Osteoblast (primary cell): ENCODE data around the gene DNAH9. TPM values are rescaled to one million over a fixed set of nuclear protein-coding genes. Genes with fewer than 3 reads are reported as not detected.

ENCODE experiments used
- DNase-seq: peaks from one replicate; pipeline ENCODE4 v3.0.0; 2011; ENCODE audit warnings: low spot score, mixed read lengths; ENCODE audit not compliant: insufficient read length; ENCODE audit errors: missing footprints
- H2AFZ ChIP-seq: 2 replicates; pipeline ENCODE4 v1.6.0; 2011; ENCODE audit warnings: mild to moderate bottlenecking, low read length
- H3K27ac ChIP-seq: 2 replicates; pipeline ENCODE4 v1.5.1; 2011; ENCODE audit warnings: mild to moderate bottlenecking, low read depth, low read length, moderate library complexity
- H3K27me3 ChIP-seq: 2 replicates; pipeline ENCODE4 v1.6.0; 2012; ENCODE audit warnings: mild to moderate bottlenecking, control low read depth, inconsistent platforms, low read length, moderate library complexity; ENCODE audit not compliant: insufficient read depth
- H3K36me3 ChIP-seq: 2 replicates; pipeline ENCODE4 v1.5.1; 2011; ENCODE audit warnings: mild to moderate bottlenecking, low read length, control low read depth, moderate library complexity; ENCODE audit not compliant: insufficient read depth
- H3K4me1 ChIP-seq: 2 replicates; pipeline ENCODE4 v1.5.1; 2011; ENCODE audit warnings: mild to moderate bottlenecking, low read length, control low read depth, moderate library complexity; ENCODE audit not compliant: insufficient read depth
- H3K4me2 ChIP-seq: 2 replicates; pipeline ENCODE4 v1.6.0; 2011; ENCODE audit warnings: mild to moderate bottlenecking, low read length; ENCODE audit not compliant: insufficient read depth
- H3K4me3 ChIP-seq: fragments of 200-600 bp; sonication (generic); 3 replicates; pipeline ENCODE4 v1.5.1; 2012; ENCODE audit warnings: mild to moderate bottlenecking, low read length, inconsistent platforms; ENCODE audit not compliant: insufficient read depth
- H3K79me2 ChIP-seq: 2 replicates; pipeline ENCODE4 v1.6.0; 2012; ENCODE audit warnings: mild to moderate bottlenecking, low read length, control low read depth, inconsistent platforms; ENCODE audit not compliant: insufficient read depth
- H3K9me3 ChIP-seq: 2 replicates; pipeline ENCODE4 v1.5.1; 2011; ENCODE audit warnings: low read depth, low read length, control low read depth
- H4K20me1 ChIP-seq: 2 replicates; pipeline ENCODE4 v1.6.0; 2012; ENCODE audit warnings: mild to moderate bottlenecking, low read length, control low read depth; ENCODE audit not compliant: insufficient read depth
- CTCF ChIP-seq: IDR thresholded peaks from 2 replicates; pipeline ENCODE4 v1.5.1; 2011; ENCODE audit warnings: mild to moderate bottlenecking, low read depth, low read length, moderate library complexity; ENCODE audit errors: extremely low read depth
- total RNA-seq: library from RNA; depleted of rRNA; stranded (reverse); fragments of >200 nt; gene quantifications from 2 replicates; pipeline ENCODE4 v1.2.3, GENCODE V29; 2012

Gene DNAH9
- total RNA-seq, 1 donor = not detected

DNA sequence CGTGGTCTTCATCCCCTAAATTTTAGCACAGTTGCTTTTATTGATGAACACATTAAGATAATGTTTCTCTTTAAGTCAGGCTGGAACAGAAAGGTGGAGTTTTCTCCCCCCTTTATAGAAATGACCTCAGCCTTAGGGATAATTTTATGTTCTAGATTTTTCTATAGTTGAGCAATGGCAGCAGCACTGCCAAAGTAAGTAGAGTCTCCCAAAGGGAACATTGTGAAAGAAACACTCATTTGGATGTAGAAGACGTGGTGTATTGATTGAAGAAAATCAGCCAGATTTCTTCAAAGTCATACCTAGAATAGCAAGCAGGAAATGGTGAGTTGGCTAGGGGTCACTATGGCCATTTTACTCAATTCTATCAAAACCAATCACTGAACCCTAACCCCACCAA, 122.5 kb downstream of the DNAH9 start:
- no peaks in the 10 kb centered on the region for H3K36me3 ChIP-seq
- H3K27me3 ChIP-seq = no peaks in the 10 kb centered on the region
- H3K4me1 ChIP-seq = no peaks in the 10 kb centered on the region
- H3K79me2 ChIP-seq = no peaks in the 10 kb centered on the region
- TF ChIP-seq CTCF = no peak
- no peak overlapping the region for H3K4me3 ChIP-seq
- H3K9me3 ChIP-seq = no peaks in the 10 kb centered on the region
- H3K27ac ChIP-seq = no peak overlapping the region
- H4K20me1 ChIP-seq = no peaks in the 10 kb centered on the region
- no peak overlapping the region for H3K4me2 ChIP-seq
- H2AFZ ChIP-seq = no peak overlapping the region
- no peak for DNase-seq

GRCh38 chr17:11730747-11731146, 132.5 kb downstream of the DNAH9 start:
- H2AFZ ChIP-seq = no peak overlapping the region
- H4K20me1 ChIP-seq = no peaks in the 10 kb centered on the region
- H3K36me3 ChIP-seq = no peaks in the 10 kb centered on the region
- no peak overlapping the region for H3K4me3 ChIP-seq
- H3K27me3 ChIP-seq = no peaks in the 10 kb centered on the region
- no peak for DNase-seq
- H3K4me2 ChIP-seq = no peak overlapping the region
- H3K27ac ChIP-seq = no peak overlapping the region
- no peaks in the 10 kb centered on the region for H3K79me2 ChIP-seq
- H3K4me1 ChIP-seq = no peaks in the 10 kb centered on the region
- TF ChIP-seq CTCF = no peak
- no peaks in the 10 kb centered on the region for H3K9me3 ChIP-seq

- DNase-seq = no peak
- no peak overlapping the region for H3K4me2 ChIP-seq
- H2AFZ ChIP-seq = no peak overlapping the region
- H3K4me1 ChIP-seq = no peaks in the 10 kb centered on the region
- no peak overlapping the region for H3K4me3 ChIP-seq
- TF ChIP-seq CTCF = no peak
- no peaks in the 10 kb centered on the region for H3K36me3 ChIP-seq
- no peaks in the 10 kb centered on the region for H3K9me3 ChIP-seq
- no peak overlapping the region for H3K27ac ChIP-seq
- H3K27me3 ChIP-seq = no peaks in the 10 kb centered on the region
- no peaks in the 10 kb centered on the region for H4K20me1 ChIP-seq
- no peaks in the 10 kb centered on the region for H3K79me2 ChIP-seq
Measured at GRCh38 chr17:11736613-11737312, 138.5 kb downstream of the DNAH9 start.

GRCh38 chr17:11737313-11737679, 139.0 kb downstream of the DNAH9 start:
- Histone ChIP-seq H3K36me3 (no peaks in the 10 kb centered on the region), H2AFZ (no peak overlapping the region), H3K27me3 (no peaks in the 10 kb centered on the region), H3K79me2 (no peaks in the 10 kb centered on the region), H3K27ac (no peak overlapping the region), H3K4me3 (no peak overlapping the region), H4K20me1 (no peaks in the 10 kb centered on the region), H3K4me2 (no peak overlapping the region), H3K4me1 (no peaks in the 10 kb centered on the region), H3K9me3 (no peaks in the 10 kb centered on the region)
- DNase-seq = no peak
- TF ChIP-seq CTCF = no peak
